NK-92 (cell line): ENCODE data around the gene PBX1.
"Not testable (repeated sequence)": the region's sequence is repeated elsewhere in the genome, so short reads cannot be mapped to it uniquely, and the experiment has no call there.

Experiments
- DNase-seq: peaks from one replicate; lab custom pipeline; 2025; ENCODE audit not compliant: unreplicated experiment; lab: John Stamatoyannopoulos, UW

PBX1 gene

GRCh38 chr1:164589408-164589807, 30.4 kb downstream of the PBX1 start:
- no peak for DNase-seq

DNA sequence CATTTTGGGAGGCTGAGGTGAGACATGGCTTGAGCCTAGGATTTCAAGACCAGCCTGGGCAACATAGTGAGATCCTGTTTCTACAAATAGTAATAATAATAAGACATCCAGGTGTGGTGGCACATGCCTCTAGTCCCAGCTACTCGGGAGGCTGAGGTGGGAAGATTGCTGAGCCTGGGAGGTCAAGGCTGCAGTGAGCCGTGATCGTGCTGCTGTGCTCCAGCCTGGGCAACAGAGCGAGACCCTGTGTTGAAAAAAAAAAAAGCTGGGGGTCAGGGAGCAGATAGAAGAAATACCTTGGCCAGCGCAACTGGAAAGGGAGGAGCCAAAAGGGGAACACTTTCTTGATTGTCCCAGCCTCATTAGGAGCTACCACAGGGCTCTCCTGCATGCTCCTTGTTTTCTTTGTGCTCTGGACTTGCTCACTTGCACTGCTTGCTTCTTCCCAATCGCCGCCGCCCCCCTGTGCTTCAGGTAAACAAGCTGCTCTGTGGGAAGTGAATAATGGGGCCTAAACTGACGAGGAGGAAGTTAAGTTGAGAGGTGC, 31.1 kb downstream of the PBX1 start:
- no peak for DNase-seq

GRCh38 chr1:164590592-164590991, 31.6 kb downstream of the PBX1 start:
- no peak for DNase-seq

DNA sequence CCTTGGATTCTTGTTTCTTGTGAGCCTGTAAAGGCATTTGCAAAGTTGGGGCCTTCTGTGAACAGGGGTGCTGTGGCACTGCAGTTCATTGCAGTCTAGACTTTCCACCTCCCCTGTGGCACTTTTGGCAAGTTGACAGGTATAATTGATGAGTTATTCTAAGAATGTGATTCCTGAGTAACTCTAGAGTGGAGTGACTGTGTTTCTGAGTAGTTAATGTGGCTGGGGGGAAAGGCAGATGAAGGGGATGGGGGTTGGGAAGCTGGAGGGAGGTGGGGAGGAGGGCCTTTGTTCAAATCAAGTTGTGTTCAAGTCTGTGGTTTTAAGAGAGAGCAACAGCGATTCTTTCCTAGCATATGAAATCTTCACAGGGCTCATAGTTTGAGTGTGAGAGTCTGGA, 32.9 kb downstream of the PBX1 start:
- DNase-seq, result no peak

GRCh38 chr1:164592634-164593033, 33.6 kb downstream of the PBX1 start:
- DNase-seq, result no peak

DNA sequence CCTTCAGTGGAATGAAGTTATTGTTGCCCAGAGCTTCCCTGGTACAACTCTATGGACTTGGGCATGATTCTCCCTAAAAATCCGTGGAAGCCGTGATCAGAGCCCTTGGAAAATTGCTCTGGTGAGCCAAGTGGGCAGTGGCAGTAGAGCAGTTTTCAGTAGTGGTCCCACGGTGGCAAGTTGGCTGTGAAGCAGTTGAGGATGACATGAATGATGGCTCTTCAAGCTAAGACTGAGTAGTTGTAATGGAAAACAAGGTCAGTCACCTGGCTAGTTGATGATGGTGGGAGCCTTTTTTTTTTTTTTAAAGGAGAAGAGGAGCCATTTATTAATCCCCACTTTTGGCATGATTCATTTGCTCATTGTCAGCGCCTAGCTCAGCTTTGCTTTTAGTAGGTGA, 36.2 kb downstream of the PBX1 start:
- DNase-seq, result no peak

- DNase-seq, result no peak
Observed at GRCh38 chr1:164596172-164596571, 37.2 kb downstream of the PBX1 start.

GRCh38 chr1:164598719-164599118, 39.7 kb downstream of the PBX1 start:
- no peak for DNase-seq

- no peak for DNase-seq
Observed at GRCh38 chr1:164599272-164599671, 40.3 kb downstream of the PBX1 start.

DNA sequence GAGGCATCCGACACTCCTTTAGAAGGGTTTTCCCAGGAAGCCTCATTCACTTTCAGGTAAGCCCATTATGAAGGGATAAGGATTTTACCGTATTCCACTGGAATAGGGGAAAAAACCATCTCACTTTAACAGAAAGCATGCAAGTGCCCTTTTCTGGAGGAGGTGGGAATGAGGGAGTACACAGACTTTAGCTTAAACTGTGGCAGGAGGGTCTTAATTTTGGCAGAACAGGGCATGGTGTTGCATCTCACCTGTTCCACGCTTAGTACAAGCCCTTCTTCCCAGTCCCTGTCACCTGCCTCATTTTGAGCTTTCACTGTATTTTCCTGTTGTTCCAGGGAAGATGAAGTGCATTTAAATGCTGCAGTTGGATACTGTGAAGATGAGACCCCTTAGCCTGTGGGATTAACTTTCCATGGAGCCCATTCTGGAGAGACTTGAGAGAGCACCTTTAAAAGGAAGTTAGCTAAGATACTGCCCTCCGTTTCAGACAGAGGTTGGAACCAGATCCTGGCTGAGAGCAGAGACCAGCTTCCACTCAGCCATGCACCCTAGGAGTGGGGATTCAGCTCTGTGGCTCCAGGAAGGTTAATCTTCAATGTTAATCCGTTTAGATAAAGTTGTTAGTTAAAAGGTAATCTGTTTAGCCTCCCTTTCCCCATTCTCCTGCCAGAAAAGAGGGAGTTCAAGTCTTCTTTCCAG, 42.6 kb downstream of the PBX1 start:
- DNase-seq, result no peak

DNA sequence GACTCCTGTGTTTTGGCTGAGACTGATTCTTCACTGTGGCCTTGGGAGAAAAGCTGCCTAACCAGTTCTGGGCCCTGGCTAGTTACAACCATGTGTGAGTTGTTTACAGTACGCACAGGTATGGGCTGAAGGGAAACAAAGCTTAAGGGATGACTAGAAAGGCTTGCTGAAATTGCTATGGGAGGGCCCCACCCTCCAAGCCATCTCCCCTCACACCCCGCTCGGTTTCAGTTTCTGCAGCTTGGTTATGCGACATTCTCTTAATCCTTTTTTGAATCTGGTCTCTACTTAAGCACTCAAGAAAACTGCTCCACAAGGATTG, 43.1 kb downstream of the PBX1 start:
- no peak for DNase-seq

DNA sequence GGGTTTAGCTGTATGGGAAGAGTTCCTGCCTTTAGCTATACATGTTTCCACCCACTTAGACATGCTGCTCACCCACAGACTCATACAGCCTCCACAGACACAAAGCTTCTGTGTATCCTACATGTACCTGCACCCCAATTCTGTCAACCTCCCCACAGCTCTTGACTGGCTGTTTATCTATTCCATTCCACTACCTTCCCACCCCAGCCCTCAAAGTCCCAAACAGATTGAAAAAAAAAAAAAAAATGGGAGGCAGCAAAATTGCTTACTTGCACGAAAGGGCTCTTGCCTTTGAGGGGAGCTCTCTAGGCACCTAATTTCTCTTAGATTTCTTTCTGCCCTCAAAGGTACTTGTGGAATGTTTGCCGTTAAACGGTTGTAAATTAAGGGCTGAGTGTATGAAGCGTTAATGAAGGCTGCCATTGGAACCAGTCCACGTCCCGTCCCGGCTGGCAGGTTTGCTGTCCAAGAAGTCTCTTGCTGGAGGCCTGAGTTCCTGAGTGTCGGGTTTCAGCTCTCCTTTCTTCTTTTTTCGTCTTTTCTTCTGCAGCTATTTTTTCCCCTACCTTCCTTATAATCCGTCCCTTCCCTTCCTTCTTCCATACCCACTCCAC, 43.6 kb downstream of the PBX1 start:
- DNase-seq, result no peak

GRCh38 chr1:164603805-164604204, 44.8 kb downstream of the PBX1 start:
- not testable (repeated sequence) for DNase-seq

DNA sequence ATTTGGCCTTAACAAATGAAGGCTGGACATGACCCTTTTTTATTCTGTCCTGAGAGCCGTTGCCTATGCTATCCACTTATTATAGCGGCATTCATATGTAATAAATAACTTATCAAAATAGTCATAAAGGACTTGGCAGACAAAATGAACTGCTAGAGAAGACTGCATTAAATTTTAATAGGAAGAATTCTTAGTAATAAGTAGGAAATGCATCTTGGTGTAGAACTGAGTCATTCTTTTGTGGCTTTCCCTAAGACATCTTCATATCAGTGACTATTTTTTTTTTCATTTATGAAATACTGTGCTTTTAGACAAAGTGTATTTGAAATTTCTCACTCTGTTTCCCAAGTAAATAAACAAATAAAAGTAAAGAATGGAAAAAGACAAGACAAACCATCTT, 45.6 kb downstream of the PBX1 start:
- DNase-seq, result no peak

DNA sequence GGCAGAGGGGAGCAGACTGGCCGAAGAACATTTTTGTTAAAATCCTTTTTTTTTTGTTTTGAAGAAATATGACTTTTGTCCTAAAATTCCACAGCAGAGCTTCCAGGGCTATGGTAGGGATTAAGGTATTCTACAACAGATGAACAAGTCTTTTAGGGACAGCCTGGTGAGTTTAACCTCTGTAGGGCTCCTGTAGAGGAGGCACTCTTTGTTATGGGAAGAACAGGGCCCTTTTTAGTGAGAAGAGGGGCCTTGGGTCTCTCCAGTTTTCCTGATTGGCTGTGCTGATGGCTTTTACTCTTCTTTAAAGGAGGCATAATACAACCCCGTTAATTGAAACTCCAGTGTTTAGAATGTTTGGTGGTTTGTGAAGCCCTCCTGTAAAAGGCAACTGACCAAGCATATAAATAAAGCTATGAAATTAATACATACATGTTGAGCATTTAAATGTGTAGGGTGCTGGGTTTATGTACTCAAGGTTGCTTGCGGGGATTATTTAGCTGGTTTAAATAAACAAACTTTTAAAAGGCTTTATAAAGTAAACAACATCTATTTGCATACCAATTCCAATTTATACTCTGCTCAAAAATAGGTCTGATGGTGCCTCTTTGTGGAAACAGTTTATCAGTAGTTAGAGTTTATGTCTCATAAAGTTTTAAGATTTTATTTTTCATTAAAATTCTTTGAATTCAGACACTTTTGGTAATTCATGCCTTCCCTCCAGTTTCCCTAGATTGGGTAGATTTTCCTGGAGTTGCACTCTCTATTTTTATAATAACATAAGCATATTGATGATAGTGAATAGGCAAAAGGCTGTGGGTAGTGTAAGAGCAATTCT, 46.5 kb downstream of the PBX1 start:
- no peak for DNase-seq

GRCh38 chr1:164607351-164607750, 48.4 kb downstream of the PBX1 start:
- DNase-seq, result no peak

DNA sequence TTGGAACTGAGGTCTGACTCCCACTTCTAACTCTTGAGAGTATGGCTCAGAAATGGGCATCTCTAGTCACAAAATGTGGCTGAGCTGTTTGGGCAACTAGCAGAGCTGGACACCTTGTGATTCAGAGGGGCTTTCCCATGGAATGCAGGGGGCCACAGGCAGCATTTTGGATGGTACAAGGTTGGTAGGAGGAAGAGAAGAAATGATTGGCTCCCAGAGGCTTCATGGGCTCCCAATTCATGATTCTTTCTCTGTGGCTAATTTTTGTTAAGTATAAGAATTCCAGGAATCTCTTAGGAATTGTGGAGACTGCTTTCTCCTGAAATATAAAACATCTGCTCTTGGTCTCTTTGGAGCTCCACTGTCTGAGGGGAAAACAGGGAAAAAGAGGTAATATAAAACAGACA, 49.7 kb downstream of the PBX1 start:
- DNase-seq, result no peak

- no peak for DNase-seq
Observed at GRCh38 chr1:164609089-164609488, 50.1 kb downstream of the PBX1 start.

- DNase-seq, result no peak
Observed at GRCh38 chr1:164610538-164611222, 51.7 kb downstream of the PBX1 start.

DNA sequence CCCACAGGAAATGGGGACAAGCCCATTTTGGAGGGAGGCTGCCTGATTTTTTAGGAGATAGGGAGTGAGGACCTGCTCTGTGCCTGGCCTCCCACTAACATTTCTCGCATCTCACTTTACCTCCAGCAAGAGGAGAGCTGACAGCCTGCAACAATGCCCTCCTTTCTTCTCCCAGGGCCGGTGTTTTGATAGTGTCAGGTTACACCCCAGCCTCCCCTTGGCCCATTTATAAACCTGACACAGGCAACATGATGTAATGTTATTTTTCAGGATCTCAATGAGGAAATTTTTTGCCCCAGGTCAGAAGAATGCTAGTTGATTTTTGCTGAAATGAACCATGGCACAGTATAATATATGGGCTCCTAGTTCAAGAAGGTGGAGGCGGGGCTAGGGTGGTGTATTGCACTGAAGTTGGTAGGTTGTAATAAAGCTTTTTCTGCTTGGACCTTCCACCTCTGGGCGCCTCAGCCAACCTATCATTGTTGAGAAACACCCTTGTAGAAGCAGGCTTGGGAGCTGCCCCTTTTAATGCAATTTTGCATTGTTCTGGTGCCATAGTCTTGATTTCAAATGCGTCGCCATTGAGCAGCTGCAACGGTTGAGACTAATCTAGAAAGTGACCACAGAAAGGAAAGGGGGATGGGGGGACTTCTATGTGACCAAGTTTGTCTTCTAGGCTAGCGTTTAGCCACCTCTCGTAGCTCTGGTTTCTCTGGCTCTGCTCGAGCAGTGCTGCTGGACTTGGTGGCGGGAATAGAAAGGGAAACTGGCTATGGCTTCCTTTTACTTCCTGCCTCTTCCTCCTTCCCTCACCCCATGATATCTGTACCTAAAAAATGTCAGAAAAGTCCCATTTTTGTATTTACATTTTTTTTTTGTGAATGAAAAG, 53.0 kb downstream of the PBX1 start:
- DNase-seq, result no peak
